Smooth muscle cell (in vitro differentiated cells): ENCODE results near the gene RTKN. TPM values are rescaled to one million over a fixed set of nuclear protein-coding genes. Genes with fewer than 3 reads are reported as not detected.

Experiments
- DNase-seq: peaks from one replicate; lab custom pipeline; 2025; ENCODE audit not compliant: unreplicated experiment; lab: John Stamatoyannopoulos, UW
- H2AFZ ChIP-seq: fragments of 200-600 bp; sonication (generic); 2 replicates; pipeline ENCODE4 v1.6.0; 2016; ENCODE audit warnings: antibody characterized with exemption, low read depth, mild to moderate bottlenecking
- H3F3A ChIP-seq: fragments of 200-600 bp; sonication (generic); 2 replicates; pipeline ENCODE4 v1.6.0; 2017; ENCODE audit warnings: antibody characterized with exemption, low read depth
- H3K27ac ChIP-seq: fragments of 200-600 bp; sonication (generic); 2 replicates; pipeline ENCODE4 v1.5.1; 2016; ENCODE audit warnings: low read depth, mild to moderate bottlenecking
- H3K27me3 ChIP-seq: fragments of 200-600 bp; sonication (generic); 2 replicates; pipeline ENCODE4 v1.6.1; 2016; ENCODE audit warnings: low read depth, mild to moderate bottlenecking
- H3K36me3 ChIP-seq: fragments of 200-600 bp; sonication (generic); 2 replicates; pipeline ENCODE4 v1.5.1; 2016; ENCODE audit warnings: low read depth
- H3K4me1 ChIP-seq: fragments of 200-600 bp; sonication (generic); 2 replicates; pipeline ENCODE4 v1.5.1; 2016; ENCODE audit warnings: low read depth
- H3K4me2 ChIP-seq: fragments of 200-600 bp; sonication (generic); 2 replicates; pipeline ENCODE4 v1.6.0; 2016; ENCODE audit warnings: mild to moderate bottlenecking
- H3K4me3 ChIP-seq: fragments of 200-600 bp; sonication (generic); 2 replicates; pipeline ENCODE4 v1.5.1; 2016; ENCODE audit warnings: mild to moderate bottlenecking
- H3K79me2 ChIP-seq: fragments of 200-600 bp; sonication (generic); 2 replicates; pipeline ENCODE4 v1.6.0; 2016; ENCODE audit warnings: low read depth, mild to moderate bottlenecking
- H3K9ac ChIP-seq: fragments of 200-600 bp; sonication (generic); 2 replicates; pipeline ENCODE4 v1.6.0; 2016; ENCODE audit warnings: low read depth
- H3K9me3 ChIP-seq: fragments of 200-600 bp; sonication (generic); replicated peaks from 2 replicates; pipeline ENCODE4 v1.5.1; 2016; ENCODE audit warnings: low read depth
- H4K20me1 ChIP-seq: fragments of 200-600 bp; sonication (generic); 2 replicates; pipeline ENCODE4 v1.6.0; 2016; ENCODE audit warnings: low read depth
- CTCF ChIP-seq: fragments of 200-600 bp; sonication (generic); IDR thresholded peaks from 2 replicates; pipeline ENCODE4 v1.5.1; 2017; ENCODE audit warnings: borderline replicate concordance, mild to moderate bottlenecking, antibody characterized with exemption; ENCODE audit not compliant: insufficient read depth, poor library complexity, severe bottlenecking
- WGBS: methylation state at CpG from one replicate; pipeline ENCODE4 v1.1.7; 2016; ENCODE audit warnings: low lambda C conversion rate; 5-methylcytosine and 5-hydroxymethylcytosine counted together
- polyA plus RNA-seq: library from polyadenylated mRNA; unstranded; fragments of >200 nt; fragmentation: Nextera tagmentation; extraction: Ambion mirVana; gene quantifications from 2 replicates; pipeline ENCODE4 v1.2.1, GENCODE V29; 2016
- total RNA-seq: library from RNA; depleted of rRNA; stranded (reverse); fragments of >200 nt; gene quantifications from 2 replicates; pipeline ENCODE4 v1.2.3, GENCODE V29; 2014

The RTKN gene
- total and polyA plus RNA-seq, 2 experiments from 2014 or later, result 31.4 to 60.5 TPM

- H3K4me3 ChIP-seq, result no peak overlapping the region
Measured at GRCh38 chr2:74428675-74429074, 13.1 kb downstream of the RTKN start.

GRCh38 chr2:74427551-74427950 is 14.2 kb downstream of the RTKN start:
- Histone ChIP-seq H3K9me3 (no peaks in the 10 kb centered on the region), H4K20me1 (peaks cover 30% of the 10 kb centered on the region), H3K9ac (no peak overlapping the region), H3K27me3 (no peaks in the 10 kb centered on the region), H3K4me3 (no peak overlapping the region), H3K4me1 (no peaks in the 10 kb centered on the region), H3K36me3 (peaks cover 5% of the 10 kb centered on the region), H3K27ac (no peak overlapping the region), H3K4me2 (no peak overlapping the region), H3F3A (peaks cover 39% of the 10 kb centered on the region), H3K79me2 (peaks cover 9% of the 10 kb centered on the region), H2AFZ (no peak overlapping the region)
- TF ChIP-seq CTCF, result no peak
- WGBS, result 87% methylated on average over 3 of the region's 3 CpGs
- no peak for DNase-seq

More at GRCh38 chr2:74428675-74429074, 13.1 kb downstream of the RTKN start:
- no peaks in the 10 kb centered on the region for H3K4me1 ChIP-seq
- peaks cover 15% of the 10 kb centered on the region for H3K79me2 ChIP-seq
- H3F3A ChIP-seq, result peaks cover 39% of the 10 kb centered on the region
- WGBS, result 90% methylated on average over 5 of the region's 5 CpGs
- H2AFZ ChIP-seq, result no peak overlapping the region
- no peak overlapping the region for H3K9ac ChIP-seq
- H3K27me3 ChIP-seq, result no peaks in the 10 kb centered on the region
- no peak for DNase-seq
- H3K4me2 ChIP-seq, result no peak overlapping the region
- no peak overlapping the region for H3K27ac ChIP-seq
- TF ChIP-seq CTCF, result no peak
- H3K36me3 ChIP-seq, result peaks cover 5% of the 10 kb centered on the region
- H3K9me3 ChIP-seq, result no peaks in the 10 kb centered on the region
- peaks cover 38% of the 10 kb centered on the region for H4K20me1 ChIP-seq

- DNase-seq, result no peak
- peaks cover under 1% of the 10 kb centered on the region for H3K4me1 ChIP-seq
- no peaks in the 10 kb centered on the region for H3K9me3 ChIP-seq
- no peaks in the 10 kb centered on the region for H3K36me3 ChIP-seq
- 91% methylated on average over 5 of the region's 14 CpGs for WGBS
- no peaks in the 10 kb centered on the region for H3K79me2 ChIP-seq
- no peak overlapping the region for H3K4me2 ChIP-seq
- no peaks in the 10 kb centered on the region for H3K27me3 ChIP-seq
- peaks cover 29% of the 10 kb centered on the region for H3F3A ChIP-seq
- peak overlapping the region; percentile 83 for H3K27ac ChIP-seq
- peaks cover 17% of the 10 kb centered on the region for H4K20me1 ChIP-seq
- no peak for TF ChIP-seq CTCF
- H3K9ac ChIP-seq, result no peak overlapping the region
- no peak overlapping the region for H2AFZ ChIP-seq
- no peak overlapping the region for H3K4me3 ChIP-seq
Measured at GRCh38 chr2:74426181-74426758, 15.5 kb downstream of the RTKN start.

GRCh38 chr2:74425523-74425922 is 16.2 kb downstream of the RTKN start:
- H3K4me2 ChIP-seq, result no peak overlapping the region
- H3F3A ChIP-seq, result peaks cover 29% of the 10 kb centered on the region
- DNase-seq, result no peak
- no peak for TF ChIP-seq CTCF
- H3K9me3 ChIP-seq, result no peaks in the 10 kb centered on the region
- H3K27me3 ChIP-seq, result no peaks in the 10 kb centered on the region
- H3K4me1 ChIP-seq, result peaks cover 5% of the 10 kb centered on the region
- H3K4me3 ChIP-seq, result no peak overlapping the region
- H3K36me3 ChIP-seq, result no peaks in the 10 kb centered on the region
- H4K20me1 ChIP-seq, result peaks cover 10% of the 10 kb centered on the region
- WGBS, result 81% methylated on average over 7 of the region's 7 CpGs
- peak overlapping the region; percentile 83 for H3K27ac ChIP-seq
- H2AFZ ChIP-seq, result no peak overlapping the region
- no peaks in the 10 kb centered on the region for H3K79me2 ChIP-seq
- peak overlapping the region; percentile 32 for H3K9ac ChIP-seq
